ENCODE results near the gene ZNF627.

The ZNF627 gene

DNA sequence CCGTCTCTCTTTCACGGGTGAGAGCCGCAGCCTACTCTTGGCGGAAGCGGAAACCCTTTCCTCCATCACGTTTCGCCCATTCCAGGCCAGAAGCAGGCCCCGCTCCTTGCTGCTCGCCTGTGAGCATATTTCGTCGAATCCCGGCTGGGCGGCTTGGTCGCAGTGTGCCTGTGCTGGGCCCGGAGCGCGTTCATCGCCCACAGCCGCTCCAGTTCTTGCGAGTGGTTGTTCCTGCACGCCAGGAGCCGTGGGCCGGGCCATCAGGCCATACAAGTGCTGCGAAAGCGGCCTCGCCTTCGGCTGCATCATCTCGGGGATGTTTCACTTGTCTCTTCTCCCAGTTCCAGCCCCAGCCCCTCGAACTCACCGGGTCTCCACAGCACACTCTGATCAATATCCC, 65.0 kb downstream of the ZNF627 start (continued):
- TF ChIP-seq, protein P1, sequence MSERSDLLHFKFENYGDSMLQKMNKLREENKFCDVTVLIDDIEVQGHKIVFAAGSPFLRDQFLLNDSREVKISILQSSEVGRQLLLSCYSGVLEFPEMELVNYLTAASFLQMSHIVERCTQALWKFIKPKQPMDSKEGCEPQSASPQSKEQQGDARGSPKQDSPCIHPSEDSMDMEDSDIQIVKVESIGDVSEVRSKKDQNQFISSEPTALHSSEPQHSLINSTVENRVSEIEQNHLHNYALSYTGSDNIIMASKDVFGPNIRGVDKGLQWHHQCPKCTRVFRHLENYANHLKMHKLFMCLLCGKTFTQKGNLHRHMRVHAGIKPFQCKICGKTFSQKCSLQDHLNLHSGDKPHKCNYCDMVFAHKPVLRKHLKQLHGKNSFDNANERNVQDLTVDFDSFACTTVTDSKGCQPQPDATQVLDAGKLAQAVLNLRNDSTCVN (tag by site-specific recombination; optimal IDR thresholded peaks at IDR 0.05) = no peak
- TF ChIP-seq GLIS2 (tag by site-specific recombination; IDR thresholded peaks at IDR 0.05) (no peak), ZNF24 (tag by site-specific recombination; IDR thresholded peaks at IDR 0.05) (no peak), ZNF394 (tag by site-specific recombination; IDR thresholded peaks at IDR 0.05; ENCODE audit: borderline replicate concordance) (no peak), HOXD13 (CRISPR knock-in tag; IDR thresholded peaks at IDR 0.05; ENCODE audit: borderline replicate concordance) (no peak), ZNF404 (tag by site-specific recombination; IDR thresholded peaks at IDR 0.05) (no peak), ZNF747 (tag by site-specific recombination; IDR thresholded peaks at IDR 0.05) (no peak), ZNF37A (tag by site-specific recombination; IDR thresholded peaks at IDR 0.05) (no peak)
- TF ChIP-seq, protein P2, sequence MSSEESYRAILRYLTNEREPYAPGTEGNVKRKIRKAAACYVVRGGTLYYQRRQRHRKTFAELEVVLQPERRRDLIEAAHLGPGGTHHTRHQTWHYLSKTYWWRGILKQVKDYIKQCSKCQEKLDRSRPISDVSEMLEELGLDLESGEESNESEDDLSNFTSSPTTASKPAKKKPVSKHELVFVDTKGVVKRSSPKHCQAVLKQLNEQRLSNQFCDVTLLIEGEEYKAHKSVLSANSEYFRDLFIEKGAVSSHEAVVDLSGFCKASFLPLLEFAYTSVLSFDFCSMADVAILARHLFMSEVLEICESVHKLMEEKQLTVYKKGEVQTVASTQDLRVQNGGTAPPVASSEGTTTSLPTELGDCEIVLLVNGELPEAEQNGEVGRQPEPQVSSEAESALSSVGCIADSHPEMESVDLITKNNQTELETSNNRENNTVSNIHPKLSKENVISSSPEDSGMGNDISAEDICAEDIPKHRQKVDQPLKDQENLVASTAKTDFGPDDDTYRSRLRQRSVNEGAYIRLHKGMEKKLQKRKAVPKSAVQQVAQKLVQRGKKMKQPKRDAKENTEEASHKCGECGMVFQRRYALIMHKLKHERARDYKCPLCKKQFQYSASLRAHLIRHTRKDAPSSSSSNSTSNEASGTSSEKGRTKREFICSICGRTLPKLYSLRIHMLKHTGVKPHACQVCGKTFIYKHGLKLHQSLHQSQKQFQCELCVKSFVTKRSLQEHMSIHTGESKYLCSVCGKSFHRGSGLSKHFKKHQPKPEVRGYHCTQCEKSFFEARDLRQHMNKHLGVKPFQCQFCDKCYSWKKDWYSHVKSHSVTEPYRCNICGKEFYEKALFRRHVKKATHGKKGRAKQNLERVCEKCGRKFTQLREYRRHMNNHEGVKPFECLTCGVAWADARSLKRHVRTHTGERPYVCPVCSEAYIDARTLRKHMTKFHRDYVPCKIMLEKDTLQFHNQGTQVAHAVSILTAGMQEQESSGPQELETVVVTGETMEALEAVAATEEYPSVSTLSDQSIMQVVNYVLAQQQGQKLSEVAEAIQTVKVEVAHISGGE (tag by site-specific recombination; conservative IDR thresholded peaks at IDR 0.05; ENCODE audit: low read depth) = no peak

DNA sequence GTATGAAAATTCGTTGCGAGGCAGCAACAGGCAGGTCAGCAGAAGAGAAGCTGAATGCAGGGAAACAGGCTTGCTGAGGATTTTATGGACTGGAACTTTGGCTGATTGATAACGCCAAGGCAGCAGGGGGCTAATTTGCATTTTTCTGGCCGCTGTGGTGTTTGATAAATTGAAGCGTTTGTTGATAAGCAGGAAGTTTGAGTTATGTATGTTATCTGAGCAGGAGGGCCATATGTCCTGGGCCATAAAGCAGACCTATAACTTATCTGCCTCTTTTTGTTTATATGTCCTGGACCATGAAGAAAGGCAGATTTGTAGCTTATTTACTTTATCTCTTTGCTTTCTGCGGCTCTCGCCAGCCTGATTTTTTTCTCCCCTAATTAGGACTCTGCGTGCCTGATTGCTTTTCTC, 65.9 kb downstream of the ZNF627 start:
- Histone ChIP-seq H3K9me3 (ENCODE audit: control insufficient read depth, insufficient read depth, low read depth, low read length) (no peaks in the 10 kb centered on the region; the same call in 1 of the 2 replicates), H3K4me1 (ENCODE audit: control insufficient read depth, insufficient read depth, low read length) (no peaks in the 10 kb centered on the region), H3K27ac (ENCODE audit: extremely low read depth, low read depth, low read length) (no peak overlapping the region), H3K36me3 (ENCODE audit: control insufficient read depth in 2 of 2, insufficient read depth in 1 of 2, low read length in 2 of 2) (peaks cover 0 to 13% of the 10 kb centered on the region in 2 experiments; a peak in 2 of 3 replicates), H3K4me3 (ENCODE audit: low read depth, low read length) (no peak overlapping the region)
- peak; percentile 42 for TF ChIP-seq SETDB1 (IDR thresholded peaks at IDR 0.05; ENCODE audit: insufficient read length, low read length)
- no peak for TF ChIP-seq ZNF416 (tag by site-specific recombination; IDR thresholded peaks at IDR 0.05)
- peak; percentile 86; the same call in 1 of the 2 replicates for TF ChIP-seq TRIM28 (IDR thresholded peaks at IDR 0.05; ENCODE audit: borderline replicate concordance, low read length)
- no peak for TF ChIP-seq ZFP3 (tag by site-specific recombination; IDR thresholded peaks at IDR 0.05; ENCODE audit: low read depth)
- ChIA-PET POLR2A (no interaction called here), CTCF (no interaction called here)
